ENCODE results near the gene SYAP1.

SYAP1 gene

GRCh38 chrX:16814597-16814996 lies 95.2 kb downstream of the SYAP1 start:
- no peak for DNase-seq (ENCODE audit: extremely low read depth, insufficient read length)
- Histone ChIP-seq H3K36me3 (ENCODE audit: control insufficient read depth, insufficient read depth, low read length) (no peaks in the 10 kb centered on the region; the same call in 1 of the 2 replicates), H3K4me3 (replicated peaks; ENCODE audit: low read depth, low read length) (no peak overlapping the region), H3K27me3 (replicated peaks; ENCODE audit: control insufficient read depth, insufficient read depth, low read length) (no peaks in the 10 kb centered on the region)
- TF ChIP-seq CTCF (IDR thresholded peaks at IDR 0.05; ENCODE audit: insufficient read depth, low read length, poor library complexity, severe bottlenecking), result no peak
